ENCODE data around the gene ADAMTS5. TPM values are rescaled to one million over a fixed set of nuclear protein-coding genes. Genes with fewer than 3 reads are reported as not detected.

The ADAMTS5 gene
- polyA plus RNA-seq, 3 donors: 0.86 to 1.1 (median 1.0) TPM

GRCh38 chr21:26965040-26965906 is 1.6 kb downstream of the ADAMTS5 start:
- Histone ChIP-seq H3K4me1 (ENCODE audit: control insufficient read depth in 1 of 2, insufficient read depth in 2 of 2, low read length in 2 of 2) (peaks cover 50 to 67% of the 10 kb centered on the region in 2 donors), H3K4me2 (replicated peaks; ENCODE audit: extremely low read depth, low read length, poor library complexity, severe bottlenecking) (peak overlapping the region; percentile 87), H3K79me2 (ENCODE audit: insufficient read depth, low read length) (no peaks in the 10 kb centered on the region), H3K9me3 (replicated peaks in 1 of 2; ENCODE audit: control insufficient read depth in 1 of 2, insufficient read depth in 1 of 2, low read length in 2 of 2) (no peaks in the 10 kb centered on the region), H2AFZ (ENCODE audit: insufficient read depth, low read depth, low read length, poor library complexity, severe bottlenecking) (peak overlapping the region; percentile 76), H3K9ac (ENCODE audit: insufficient read depth, low read length, poor library complexity, severe bottlenecking) (peak overlapping the region; percentile 50), H3K36me3 (replicated peaks in 1 of 2; ENCODE audit: control insufficient read depth in 1 of 2, insufficient read depth in 2 of 2, low read length in 2 of 2) (no peaks in the 10 kb centered on the region), H3K27ac (ENCODE audit: low read depth in 1 of 2, low read length in 2 of 2) (no peak overlapping the region), H3K27me3 (ENCODE audit: control insufficient read depth in 2 of 2, insufficient read depth in 2 of 2, low read length in 2 of 2) (peaks cover 14 to 53% of the 10 kb centered on the region in 2 donors), H3K4me3 (replicated peaks in 1 of 3; ENCODE audit: low read depth in 2 of 3, low read length in 3 of 3) (peak overlapping the region; percentile 67 to 82 (median 79)), H4K20me1 (ENCODE audit: insufficient read depth, low read length) (no peaks in the 10 kb centered on the region)
- peak; percentile 28 for TF ChIP-seq CTCF (IDR thresholded peaks at IDR 0.05)
- peak overlapping the region in 2 of 7 donors; percentile 20 to 36 for H3K27ac Mint-ChIP-seq
- peaks cover 26 to 56% (median 40%) of the 10 kb centered on the region in 3 donors for H3K27me3 Mint-ChIP-seq (ENCODE audit: low read depth in 3 of 3)
- peaks cover 62% of the 10 kb centered on the region for H3K4me1 Mint-ChIP-seq
- peaks cover 4 to 9% of the 10 kb centered on the region in 2 donors for H3K36me3 Mint-ChIP-seq
- peaks cover 0 to 2% (median 0%) of the 10 kb centered on the region in 7 donors for H3K9me3 Mint-ChIP-seq
- intact Hi-C loops (cut with micrococcal nuclease): no loop called here
- peak; percentile 12 to 36 (median 26) for DNase-seq
- 15% methylated on average over 57 of the region's 58 CpGs for WGBS (ENCODE audit: insufficient coverage)
- H3K4me3 Mint-ChIP-seq: peak overlapping the region; percentile 87 to 97

- no peak overlapping the region for H2AFZ ChIP-seq (ENCODE audit: insufficient read depth, low read depth, low read length, poor library complexity, severe bottlenecking)
- H3K9me3 ChIP-seq (replicated peaks in 1 of 2; ENCODE audit: control insufficient read depth in 1 of 2, insufficient read depth in 1 of 2, low read length in 2 of 2): no peaks in the 10 kb centered on the region
- H3K4me1 Mint-ChIP-seq: peaks cover 62% of the 10 kb centered on the region
- H3K36me3 ChIP-seq (replicated peaks in 1 of 2; ENCODE audit: control insufficient read depth in 1 of 2, insufficient read depth in 2 of 2, low read length in 2 of 2): no peaks in the 10 kb centered on the region
- no peak overlapping the region for H3K27ac Mint-ChIP-seq
- no peak for TF ChIP-seq CTCF (IDR thresholded peaks at IDR 0.05)
- peaks cover 26 to 53% (median 40%) of the 10 kb centered on the region in 3 donors for H3K27me3 Mint-ChIP-seq (ENCODE audit: low read depth in 3 of 3)
- H3K4me3 Mint-ChIP-seq: peak overlapping the region in 1 of 2 donors; percentile 97
- H4K20me1 ChIP-seq (ENCODE audit: insufficient read depth, low read length): no peaks in the 10 kb centered on the region
- intact Hi-C loops (cut with micrococcal nuclease): no loop called here
- no peak overlapping the region for H3K9ac ChIP-seq (ENCODE audit: insufficient read depth, low read length, poor library complexity, severe bottlenecking)
- peak overlapping the region in 1 of 3 experiments; percentile 79 for H3K4me3 ChIP-seq (replicated peaks in 1 of 3; ENCODE audit: low read depth in 2 of 3, low read length in 3 of 3)
- peaks cover 4 to 9% of the 10 kb centered on the region in 2 donors for H3K36me3 Mint-ChIP-seq
- H3K9me3 Mint-ChIP-seq: peaks cover 0 to 2% (median 0%) of the 10 kb centered on the region in 7 donors
- DNase-seq: no peak
- H3K4me2 ChIP-seq (replicated peaks; ENCODE audit: extremely low read depth, low read length, poor library complexity, severe bottlenecking): peak overlapping the region; percentile 87
- H3K4me1 ChIP-seq (ENCODE audit: control insufficient read depth in 1 of 2, insufficient read depth in 2 of 2, low read length in 2 of 2): peaks cover 50 to 67% of the 10 kb centered on the region in 2 donors
- no peaks in the 10 kb centered on the region for H3K79me2 ChIP-seq (ENCODE audit: insufficient read depth, low read length)
- H3K27me3 ChIP-seq (ENCODE audit: control insufficient read depth in 2 of 2, insufficient read depth in 2 of 2, low read length in 2 of 2): peaks cover 10 to 53% of the 10 kb centered on the region in 2 donors
- no peak overlapping the region for H3K27ac ChIP-seq (ENCODE audit: low read depth in 1 of 2, low read length in 2 of 2)
- 86% methylated on average over 8 of the region's 14 CpGs for WGBS (ENCODE audit: insufficient coverage)
Observed at GRCh38 chr21:26964170-26964778, 2.6 kb downstream of the ADAMTS5 start.
